GM12892 (cell line): ENCODE results near the gene RBBP7.
"Not testable (repeated sequence)": the region's sequence is repeated elsewhere in the genome, so short reads cannot be mapped to it uniquely, and the experiment has no call there.

Experiments
- DNase-seq: peaks from one replicate; pipeline ENCODE4 v3.0.0; 2011; ENCODE audit not compliant: insufficient read length
- FAIRE-seq: peaks from 2 replicates; lab custom pipeline; 2011; peaks lifted over from hg19 to GRCh38; lab: Jason Lieb, UNC
- POLR2A ChIP-seq: IDR thresholded peaks from 2 replicates; pipeline ENCODE4 v1.6.1; 2011; ENCODE audit warnings: low read depth, low read length, control low read depth
- POLR2AphosphoS5 ChIP-seq: IDR thresholded peaks from 2 replicates; pipeline ENCODE4 v1.6.1; 2011; ENCODE audit warnings: low read depth, low read length, control low read depth
- TAF1 ChIP-seq: IDR thresholded peaks from 2 replicates; pipeline ENCODE4 v1.6.1; 2011; ENCODE audit warnings: low read depth, mild to moderate bottlenecking, control low read depth, low read length, borderline replicate concordance

Gene RBBP7

GRCh38 chrX:16882702-16883486 lies 12.7 kb upstream of the RBBP7 start:
- DNase-seq: peak; percentile 30
- TF ChIP-seq TAF1 (no peak), POLR2AphosphoS5 (no peak), POLR2A (no peak)
- peak; percentile 89 for FAIRE-seq

GRCh38 chrX:16882169-16882568 lies 12.0 kb upstream of the RBBP7 start:
- TF ChIP-seq POLR2AphosphoS5 (no peak), TAF1 (no peak), POLR2A (no peak)
- no peak for DNase-seq
- peak; percentile 58 for FAIRE-seq

- FAIRE-seq (no peak), DNase-seq (no peak)
- no peak for TF ChIP-seq POLR2AphosphoS5
- TF ChIP-seq TAF1: no peak
- TF ChIP-seq POLR2A: no peak
Observed at GRCh38 chrX:16876696-16877095, 6.5 kb upstream of the RBBP7 start.

- no peak for TF ChIP-seq POLR2A
- TF ChIP-seq POLR2AphosphoS5: no peak
- TF ChIP-seq TAF1: no peak
- FAIRE-seq (no peak), DNase-seq (no peak)
Observed at GRCh38 chrX:16874458-16875095, 4.4 kb upstream of the RBBP7 start.

- TF ChIP-seq POLR2AphosphoS5 (no peak), POLR2A (no peak), TAF1 (no peak)
- no peak for DNase-seq
- FAIRE-seq: no peak
Observed at GRCh38 chrX:16873106-16873505, 2.9 kb upstream of the RBBP7 start.

GRCh38 chrX:16870862-16871815 lies 977 bp upstream of the RBBP7 start:
- FAIRE-seq (no peak), DNase-seq (no peak)
- 0 out of 2 replicates have a peak, but pooled peaks have one; percentile 14 for TF ChIP-seq TAF1
- no peak for TF ChIP-seq POLR2A

GRCh38 chrX:16869393-16870094 lies 618 bp downstream of the RBBP7 start:
- DNase-seq: peak; percentile 31
- no peak for TF ChIP-seq POLR2A
- TF ChIP-seq POLR2AphosphoS5: 0 out of 2 replicates have a peak, but pooled peaks have one; percentile 18
- no peak for FAIRE-seq

GRCh38 chrX:16868920-16869319 lies 1.2 kb downstream of the RBBP7 start:
- DNase-seq (no peak), FAIRE-seq (peak; percentile 40)
- no peak for TF ChIP-seq TAF1
- no peak for TF ChIP-seq POLR2A
- TF ChIP-seq POLR2AphosphoS5: no peak

GRCh38 chrX:16867947-16868346 lies 2.2 kb downstream of the RBBP7 start:
- no peak for TF ChIP-seq POLR2AphosphoS5
- TF ChIP-seq POLR2A: no peak
- no peak for TF ChIP-seq TAF1
- no peak for DNase-seq
- no peak for FAIRE-seq

- FAIRE-seq: no peak
- TF ChIP-seq TAF1 (no peak), POLR2AphosphoS5 (no peak), POLR2A (no peak)
- DNase-seq: no peak
Observed at GRCh38 chrX:16862829-16863228, 7.3 kb downstream of the RBBP7 start.

- DNase-seq: no peak
- TF ChIP-seq POLR2A (no peak), POLR2AphosphoS5 (no peak), TAF1 (no peak)
- no peak for FAIRE-seq
Observed at GRCh38 chrX:16856744-16857143, 13.4 kb downstream of the RBBP7 start.

GRCh38 chrX:16856076-16856404 lies 14.1 kb downstream of the RBBP7 start:
- FAIRE-seq, DNase-seq: not testable (repeated sequence)
